Naive thymus-derived CD4-positive, alpha-beta T cell (primary cell): ENCODE results near the gene ATP11A. TPM values are rescaled to one million over a fixed set of nuclear protein-coding genes. Genes with fewer than 3 reads are reported as not detected.

ENCODE experiments used
- ATAC-seq: fragments of 150-1000 bp; cut with Tn5 transposase; 2 replicates; pipeline ENCODE4 v1.10.0; 2021; ENCODE audit warnings: mild to moderate bottlenecking, moderate library complexity
- CTCF ChIA-PET: fragments of 350-600 bp; sonication (Branson Sonifier 250); formaldehyde crosslinking; loops from one replicate; lab custom pipeline; 2021; ENCODE audit warnings: antibody characterized with exemption; lab: Charles Lee
- POLR2A ChIA-PET: fragments of 350-600 bp; sonication (Branson Sonifier 250); formaldehyde crosslinking; loops from one replicate; lab custom pipeline; 2021; ENCODE audit warnings: antibody characterized with exemption, inconsistent platforms; lab: Charles Lee
- DNase-seq, 9 donors: peaks; one replicate each; pipeline versions ENCODE4 v3.0.0 to v3.0.0-alpha.2; 2020 to 2022; ENCODE audit warnings: mixed read lengths in 1 of 9
- H3K27ac ChIP-seq: one replicate; pipeline ENCODE4 v1.7.0; 2013; ENCODE audit warnings: mild to moderate bottlenecking, low read depth, low read length, moderate library complexity
- H3K27me3 ChIP-seq, 2 donors: one replicate each; pipeline ENCODE4 v1.7.0; 2013; ENCODE audit warnings: low read length in 2 of 2, mild to moderate bottlenecking in 2 of 2, moderate library complexity in 2 of 2; ENCODE audit not compliant: control insufficient read depth in 2 of 2, insufficient read depth in 2 of 2
- H3K36me3 ChIP-seq, 3 experiments: 1 replicate in 2 of 3; 2 replicates in 1 of 3; pipeline ENCODE4 v1.7.0; 2013; ENCODE audit warnings: low read length in 3 of 3, mild to moderate bottlenecking in 3 of 3, moderate library complexity in 1 of 3; ENCODE audit not compliant: insufficient read depth in 3 of 3, control insufficient read depth in 2 of 3
- H3K4me1 ChIP-seq, 2 donors: one replicate each; pipeline ENCODE4 v1.7.0; 2013; ENCODE audit warnings: low read length in 2 of 2, mild to moderate bottlenecking in 2 of 2, moderate library complexity in 1 of 2; ENCODE audit not compliant: control insufficient read depth in 2 of 2, insufficient read depth in 2 of 2
- H3K4me3 ChIP-seq: 2 replicates; pipeline ENCODE4 v1.7.0; 2013; ENCODE audit warnings: mild to moderate bottlenecking, low read length
- H3K9me3 ChIP-seq, 3 experiments: 1 replicate in 2 of 3; 2 replicates in 1 of 3; pipeline ENCODE4 v1.7.0; 2013; ENCODE audit warnings: low read length in 3 of 3; ENCODE audit not compliant: control insufficient read depth in 2 of 3
- H3K27ac Mint-ChIP-seq, 9 donors: one replicate each; pipeline ENCODE4 v1.8.0; 2020 to 2022; ENCODE audit warnings: mixed read lengths in 9 of 9, mild to moderate bottlenecking in 8 of 9, moderate library complexity in 5 of 9, inconsistent platforms in 2 of 9
- H3K27me3 Mint-ChIP-seq, 5 donors: one replicate each; pipeline ENCODE4 v1.8.0; 2021 to 2022; ENCODE audit warnings: mixed read lengths in 5 of 5, mild to moderate bottlenecking in 1 of 5
- H3K36me3 Mint-ChIP-seq, 5 donors: one replicate each; pipeline ENCODE4 v1.8.0; 2020 to 2022; ENCODE audit warnings: mixed read lengths in 5 of 5, mild to moderate bottlenecking in 3 of 5, inconsistent platforms in 1 of 5
- H3K4me1 Mint-ChIP-seq, 7 donors: one replicate each; pipeline ENCODE4 v1.8.0; 2020 to 2022; ENCODE audit warnings: mixed read lengths in 7 of 7, mild to moderate bottlenecking in 3 of 7, inconsistent platforms in 1 of 7
- H3K4me3 Mint-ChIP-seq, 10 donors: one replicate each; pipeline ENCODE4 v1.8.0; 2020 to 2022; ENCODE audit warnings: mild to moderate bottlenecking in 10 of 10, mixed read lengths in 10 of 10, moderate library complexity in 6 of 10, inconsistent platforms in 2 of 10
- H3K9me3 Mint-ChIP-seq, 11 donors: one replicate each; pipeline ENCODE4 v1.8.0; 2020 to 2022; ENCODE audit warnings: mixed read lengths in 11 of 11, mild to moderate bottlenecking in 4 of 11, inconsistent platforms in 1 of 11, moderate library complexity in 1 of 11
- intact Hi-C, 2 donors: fragments of 100-400 bp; cut with micrococcal nuclease; formaldehyde crosslinking; loops; one replicate each; pipeline ENCODE4 v1.15.1; 2023
- polyA plus RNA-seq, 2 donors: library from polyadenylated mRNA; unstranded; fragments of 300-500 nt; fragmentation: Illumina TruSeq; gene quantifications; one replicate each; pipeline ENCODE4 v1.2.3, GENCODE V29; 2021
- total RNA-seq, 6 experiments: library from RNA in 5 of 6; stranded (reverse) in 5 of 6; gene quantifications; 1 replicate in 5 of 6; 2 replicates in 1 of 6; pipeline ENCODE4 v1.2.3 and lab custom pipeline; 2021 to 2026

Gene ATP11A
- total and polyA plus RNA-seq, 7 experiments from 2014 or later, result 4.3 to 111 (median 58.5) TPM

- CTCF ChIA-PET, result no interaction called here
- no peak for ATAC-seq
- Histone ChIP-seq H3K9me3 (no peaks in the 10 kb centered on the region), H3K36me3 (peaks cover 0 to 65% (median 10%) of the 10 kb centered on the region in 3 experiments), H3K4me1 (no peaks in the 10 kb centered on the region), H3K27me3 (no peaks in the 10 kb centered on the region), H3K4me3 (no peak overlapping the region), H3K27ac (no peak overlapping the region)
- H3K4me3 Mint-ChIP-seq, result no peak overlapping the region
- H3K9me3 Mint-ChIP-seq, result no peaks in the 10 kb centered on the region
- POLR2A ChIA-PET, result no interaction called here
- intact Hi-C loops, result no loop called here
- DNase-seq, result no peak
- peaks cover 0 to 4% (median 0%) of the 10 kb centered on the region in 7 donors for H3K4me1 Mint-ChIP-seq
- H3K27ac Mint-ChIP-seq, result peak overlapping the region in 1 of 9 donors; percentile 36
- H3K36me3 Mint-ChIP-seq, result peaks cover 6 to 56% (median 39%) of the 10 kb centered on the region in 5 donors
- H3K27me3 Mint-ChIP-seq, result no peaks in the 10 kb centered on the region
Observed at GRCh38 chr13:112842343-112842856, 152.6 kb downstream of the ATP11A start.

GRCh38 chr13:112842931-112843391 is 153.1 kb downstream of the ATP11A start:
- H3K27me3 ChIP-seq, result no peaks in the 10 kb centered on the region
- no peaks in the 10 kb centered on the region for H3K27me3 Mint-ChIP-seq
- peaks cover 6 to 57% (median 38%) of the 10 kb centered on the region in 5 donors for H3K36me3 Mint-ChIP-seq

GRCh38 chr13:112843392-112844111 is 153.7 kb downstream of the ATP11A start:
- Mint-ChIP-seq H3K36me3 (peaks cover 6 to 59% (median 42%) of the 10 kb centered on the region in 5 donors), H3K9me3 (peaks cover 0 to 3% (median 0%) of the 10 kb centered on the region in 11 donors), H3K27ac (no peak overlapping the region), H3K4me1 (peaks cover 0 to 4% (median 0%) of the 10 kb centered on the region in 7 donors), H3K27me3 (no peaks in the 10 kb centered on the region), H3K4me3 (no peak overlapping the region)
- Histone ChIP-seq H3K27ac (no peak overlapping the region), H3K9me3 (no peaks in the 10 kb centered on the region), H3K4me3 (no peak overlapping the region), H3K4me1 (no peaks in the 10 kb centered on the region), H3K36me3 (peaks cover 0 to 54% (median 9%) of the 10 kb centered on the region in 3 experiments), H3K27me3 (no peaks in the 10 kb centered on the region)
- ChIA-PET CTCF (no interaction called here), POLR2A (no interaction called here)
- intact Hi-C loops, result no loop called here
- DNase-seq (no peak), ATAC-seq (no peak)

More at GRCh38 chr13:112842931-112843391, 153.1 kb downstream of the ATP11A start:
- Histone ChIP-seq H3K4me3 (no peak overlapping the region), H3K4me1 (no peaks in the 10 kb centered on the region), H3K36me3 (peaks cover 0 to 59% (median 10%) of the 10 kb centered on the region in 3 experiments), H3K9me3 (no peaks in the 10 kb centered on the region), H3K27ac (no peak overlapping the region)
- Mint-ChIP-seq H3K4me3 (no peak overlapping the region), H3K9me3 (peaks cover 0 to 3% (median 0%) of the 10 kb centered on the region in 11 donors), H3K4me1 (peaks cover 0 to 4% (median 0%) of the 10 kb centered on the region in 7 donors), H3K27ac (peak overlapping the region in 1 of 9 donors; percentile 5)
- no peak for ATAC-seq
- ChIA-PET POLR2A (no interaction called here), CTCF (no interaction called here)
- intact Hi-C loops, result no loop called here
- DNase-seq, result no peak

DNA sequence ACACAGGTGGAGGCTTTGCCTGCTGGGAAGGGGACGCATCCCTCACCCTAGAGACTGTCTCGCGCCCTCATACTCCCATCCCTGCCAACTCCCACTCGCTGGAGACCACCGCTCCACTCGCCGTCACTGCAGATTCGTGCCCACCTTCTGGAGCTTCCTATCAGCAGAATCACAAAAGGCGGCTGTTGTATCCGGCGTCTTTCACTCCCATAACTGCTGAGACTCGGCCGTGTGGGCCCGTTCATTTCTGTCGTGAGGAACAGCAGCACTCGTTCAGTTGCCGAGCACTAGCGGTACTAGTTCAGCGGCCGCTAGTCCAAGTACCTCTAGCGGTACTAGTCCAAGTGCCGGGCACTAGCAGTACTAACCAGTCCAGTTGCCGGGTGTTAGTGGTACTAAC is 154.6 kb downstream of the ATP11A start:
- Histone ChIP-seq H3K27ac (no peak overlapping the region), H3K9me3 (no peaks in the 10 kb centered on the region), H3K36me3 (peaks cover 0 to 45% (median 5%) of the 10 kb centered on the region in 3 experiments), H3K27me3 (no peaks in the 10 kb centered on the region), H3K4me3 (no peak overlapping the region), H3K4me1 (no peaks in the 10 kb centered on the region)
- Mint-ChIP-seq H3K4me1 (peaks cover 0 to 4% (median 0%) of the 10 kb centered on the region in 7 donors), H3K36me3 (peaks cover 6 to 51% (median 36%) of the 10 kb centered on the region in 5 donors), H3K9me3 (peaks cover 0 to 3% (median 0%) of the 10 kb centered on the region in 11 donors), H3K27ac (no peak overlapping the region), H3K4me3 (no peak overlapping the region), H3K27me3 (no peaks in the 10 kb centered on the region)
- intact Hi-C loops, result no loop called here
- DNase-seq (no peak), ATAC-seq (no peak)
- ChIA-PET CTCF (no interaction called here), POLR2A (no interaction called here)

GRCh38 chr13:112844879-112845278 is 155.0 kb downstream of the ATP11A start:
- intact Hi-C loops, result no loop called here
- H3K9me3 ChIP-seq, result no peaks in the 10 kb centered on the region
- ChIA-PET CTCF (no interaction called here), POLR2A (no interaction called here)
- H3K36me3 Mint-ChIP-seq, result peaks cover 6 to 53% (median 35%) of the 10 kb centered on the region in 5 donors
- ATAC-seq (no peak), DNase-seq (no peak)
- no peak overlapping the region for H3K27ac Mint-ChIP-seq
- H3K27ac ChIP-seq, result no peak overlapping the region
- peaks cover 0 to 3% (median 0%) of the 10 kb centered on the region in 11 donors for H3K9me3 Mint-ChIP-seq
- H3K27me3 ChIP-seq, result no peaks in the 10 kb centered on the region
- H3K4me1 Mint-ChIP-seq, result peaks cover 0 to 4% (median 0%) of the 10 kb centered on the region in 7 donors
- H3K27me3 Mint-ChIP-seq, result no peaks in the 10 kb centered on the region
- no peaks in the 10 kb centered on the region for H3K4me1 ChIP-seq
- H3K36me3 ChIP-seq, result peaks cover 0 to 43% (median 5%) of the 10 kb centered on the region in 3 experiments
- no peak overlapping the region for H3K4me3 Mint-ChIP-seq
- no peak overlapping the region for H3K4me3 ChIP-seq

DNA sequence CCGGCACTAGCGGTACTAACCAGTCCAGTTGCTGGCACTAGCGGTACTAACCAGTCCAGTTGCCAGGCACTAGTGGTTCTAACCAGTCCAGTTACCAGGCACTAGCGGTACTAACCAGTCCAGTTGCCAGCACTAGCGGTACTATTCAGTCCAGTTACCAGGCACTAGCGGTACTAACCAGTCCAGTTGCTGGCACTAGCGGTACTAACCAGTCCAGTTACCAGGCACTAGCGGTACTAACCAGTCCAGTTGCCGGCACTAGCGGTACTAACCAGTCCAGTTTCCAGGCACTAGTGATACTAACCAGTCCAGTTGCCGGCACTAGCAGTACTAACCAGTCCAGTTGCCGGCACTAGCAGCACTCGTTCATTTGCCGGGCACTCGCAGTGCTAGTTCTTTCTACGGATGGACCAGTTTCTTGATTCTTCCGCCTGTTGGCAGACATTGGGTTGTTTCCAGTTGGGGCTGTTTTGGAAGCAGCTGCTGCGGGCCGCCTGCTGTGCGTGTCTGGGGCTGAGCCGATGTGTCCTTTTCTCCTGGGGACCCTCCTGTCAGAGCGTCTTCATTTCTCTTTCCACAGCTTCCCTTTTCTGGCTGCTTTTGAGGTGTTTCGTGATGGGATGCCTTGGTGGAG is 155.8 kb downstream of the ATP11A start:
- Histone ChIP-seq H3K36me3 (peaks cover 0 to 41% (median 5%) of the 10 kb centered on the region in 3 experiments), H3K9me3 (no peaks in the 10 kb centered on the region), H3K4me3 (no peak overlapping the region), H3K27ac (no peak overlapping the region), H3K27me3 (no peaks in the 10 kb centered on the region), H3K4me1 (no peaks in the 10 kb centered on the region)
- Mint-ChIP-seq H3K4me1 (peaks cover 0 to 6% (median 0%) of the 10 kb centered on the region in 7 donors), H3K9me3 (peaks cover 0 to 3% (median 0%) of the 10 kb centered on the region in 11 donors), H3K27me3 (no peaks in the 10 kb centered on the region), H3K36me3 (peaks cover 6 to 60% (median 36%) of the 10 kb centered on the region in 5 donors), H3K27ac (no peak overlapping the region), H3K4me3 (no peak overlapping the region)
- DNase-seq (no peak), ATAC-seq (no peak)
- CTCF ChIA-PET, result no interaction called here
- intact Hi-C loops, result no loop called here
- POLR2A ChIA-PET, result no interaction called here
